HUES64 (cell line): ENCODE measurements around the gene TAF1C.

ENCODE experiments used
- H3K27ac ChIP-seq: 2 replicates; pipeline ENCODE4 v1.7.0; 2013; ENCODE audit warnings: low read depth, low read length, inconsistent platforms
- H3K27me3 ChIP-seq: 2 replicates; pipeline ENCODE4 v1.6.1; 2013; ENCODE audit warnings: mild to moderate bottlenecking, low read length; ENCODE audit not compliant: insufficient read depth
- H3K36me3 ChIP-seq: 2 replicates; pipeline ENCODE4 v1.6.1; 2013; ENCODE audit warnings: mild to moderate bottlenecking, low read length; ENCODE audit not compliant: insufficient read depth
- H3K4me1 ChIP-seq: 2 replicates; pipeline ENCODE4 v1.6.1; 2013; ENCODE audit warnings: mild to moderate bottlenecking, low read length, moderate library complexity; ENCODE audit not compliant: insufficient read depth
- H3K4me3 ChIP-seq: 2 replicates; pipeline ENCODE4 v1.5.1; 2013; ENCODE audit warnings: mild to moderate bottlenecking, low read length, moderate library complexity
- H3K9ac ChIP-seq: 2 replicates; pipeline ENCODE4 v1.6.1; 2013; ENCODE audit warnings: mild to moderate bottlenecking, low read depth, low read length
- H3K9me3 ChIP-seq: 2 replicates; pipeline ENCODE4 v1.6.1; 2013; ENCODE audit warnings: low read depth, low read length; ENCODE audit not compliant: insufficient read depth
- WGBS: fragments of 150-250, 120-280 bp; methylation state at CpG from one replicate; pipeline ENCODE4 v1.1.7; 2013; ENCODE audit warnings: missing lambda C conversion rate; 5-methylcytosine and 5-hydroxymethylcytosine counted together

Gene TAF1C

GRCh38 chr16:84175350-84176081 is 11.3 kb downstream of the TAF1C start:
- H3K27ac ChIP-seq: no peak overlapping the region
- H3K4me3 ChIP-seq: no peak overlapping the region
- no peaks in the 10 kb centered on the region for H3K4me1 ChIP-seq
- peaks cover 27% of the 10 kb centered on the region for H3K36me3 ChIP-seq
- no peaks in the 10 kb centered on the region for H3K27me3 ChIP-seq
- H3K9me3 ChIP-seq: no peaks in the 10 kb centered on the region
- 69% methylated on average over 10 of the region's 10 CpGs for WGBS
- no peak overlapping the region for H3K9ac ChIP-seq

GRCh38 chr16:84174396-84174795 is 12.5 kb downstream of the TAF1C start:
- 92% methylated on average over 11 of the region's 11 CpGs for WGBS
- no peak overlapping the region for H3K27ac ChIP-seq
- no peak overlapping the region for H3K4me3 ChIP-seq
- no peak overlapping the region for H3K9ac ChIP-seq
- peaks cover 18% of the 10 kb centered on the region for H3K36me3 ChIP-seq
- H3K4me1 ChIP-seq: no peaks in the 10 kb centered on the region
- no peaks in the 10 kb centered on the region for H3K9me3 ChIP-seq
- no peaks in the 10 kb centered on the region for H3K27me3 ChIP-seq

GRCh38 chr16:84169765-84170310 is 17.0 kb downstream of the TAF1C start:
- Histone ChIP-seq H3K4me3 (no peak overlapping the region), H3K4me1 (no peaks in the 10 kb centered on the region), H3K27me3 (peaks cover 1% of the 10 kb centered on the region; the same call in 1 of the 2 replicates), H3K9ac (no peak overlapping the region), H3K27ac (no peak overlapping the region), H3K9me3 (no peaks in the 10 kb centered on the region), H3K36me3 (no peaks in the 10 kb centered on the region)
- 87% methylated on average over 11 of the region's 11 CpGs for WGBS

GRCh38 chr16:84166796-84167695 is 19.8 kb downstream of the TAF1C start:
- 88% methylated on average over 13 of the region's 13 CpGs for WGBS

GRCh38 chr16:84165746-84166145 is 21.1 kb downstream of the TAF1C start:
- H3K36me3 ChIP-seq: no peaks in the 10 kb centered on the region
- H3K4me3 ChIP-seq: no peak overlapping the region
- 89% methylated on average over 7 of the region's 7 CpGs for WGBS
- H3K9me3 ChIP-seq: no peaks in the 10 kb centered on the region
- no peak overlapping the region for H3K9ac ChIP-seq
- no peak overlapping the region for H3K27ac ChIP-seq
- H3K4me1 ChIP-seq: no peaks in the 10 kb centered on the region
- peaks cover 3% of the 10 kb centered on the region; the same call in 1 of the 2 replicates for H3K27me3 ChIP-seq

More at GRCh38 chr16:84166796-84167695, 19.8 kb downstream of the TAF1C start:
- Histone ChIP-seq H3K4me1 (no peaks in the 10 kb centered on the region), H3K36me3 (no peaks in the 10 kb centered on the region), H3K9ac (no peak overlapping the region), H3K9me3 (no peaks in the 10 kb centered on the region), H3K4me3 (no peak overlapping the region), H3K27ac (no peak overlapping the region), H3K27me3 (peaks cover 3% of the 10 kb centered on the region; the same call in 1 of the 2 replicates)

- no peak overlapping the region for H3K4me3 ChIP-seq
- 83% methylated on average over 3 of the region's 3 CpGs for WGBS
- H3K27me3 ChIP-seq: peaks cover 3% of the 10 kb centered on the region; the same call in 1 of the 2 replicates
- H3K9me3 ChIP-seq: no peaks in the 10 kb centered on the region
- no peaks in the 10 kb centered on the region for H3K4me1 ChIP-seq
- no peaks in the 10 kb centered on the region for H3K36me3 ChIP-seq
- H3K9ac ChIP-seq: no peak overlapping the region
- no peak overlapping the region for H3K27ac ChIP-seq
Measured at GRCh38 chr16:84161801-84162200, 25.1 kb downstream of the TAF1C start.

DNA sequence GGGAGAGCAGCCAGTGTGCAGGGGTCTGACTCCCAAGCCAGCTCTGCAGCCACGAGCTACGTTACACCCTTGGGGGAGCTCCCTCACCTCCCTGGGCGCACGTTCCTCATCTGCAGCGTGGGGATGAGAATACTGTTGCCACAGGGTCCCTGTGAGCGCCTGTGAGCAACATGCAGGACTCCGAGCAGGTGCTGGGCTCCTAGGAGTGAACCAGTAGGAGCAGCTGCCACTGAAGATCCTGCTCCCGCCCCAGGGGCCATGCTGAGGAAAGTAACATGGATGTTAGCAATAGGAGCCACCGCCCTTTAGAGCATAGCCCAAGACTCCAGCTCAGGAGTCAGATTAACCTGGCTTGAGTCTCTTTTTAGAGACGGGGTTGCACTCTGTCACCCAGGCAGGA is 25.8 kb downstream of the TAF1C start:
- H3K9ac ChIP-seq: no peak overlapping the region
- H3K4me3 ChIP-seq: no peak overlapping the region
- no peaks in the 10 kb centered on the region for H3K4me1 ChIP-seq
- H3K27ac ChIP-seq: no peak overlapping the region
- peaks cover 3% of the 10 kb centered on the region; the same call in 1 of the 2 replicates for H3K27me3 ChIP-seq
- no peaks in the 10 kb centered on the region for H3K9me3 ChIP-seq
- H3K36me3 ChIP-seq: no peaks in the 10 kb centered on the region
- 87% methylated on average over 10 of the region's 10 CpGs for WGBS

GRCh38 chr16:84159800-84160199 is 27.1 kb downstream of the TAF1C start:
- Histone ChIP-seq H3K9ac (no peak overlapping the region), H3K4me3 (no peak overlapping the region), H3K36me3 (no peaks in the 10 kb centered on the region), H3K4me1 (no peaks in the 10 kb centered on the region), H3K27ac (no peak overlapping the region), H3K27me3 (peaks cover 1% of the 10 kb centered on the region; the same call in 1 of the 2 replicates), H3K9me3 (no peaks in the 10 kb centered on the region)
- 83% methylated on average over 1 of the region's 1 CpG for WGBS

GRCh38 chr16:84159007-84159406 is 27.9 kb downstream of the TAF1C start:
- 79% methylated on average over 7 of the region's 9 CpGs for WGBS
- Histone ChIP-seq H3K4me3 (no peak overlapping the region), H3K9me3 (no peaks in the 10 kb centered on the region), H3K27me3 (no peaks in the 10 kb centered on the region), H3K4me1 (peaks cover under 1% of the 10 kb centered on the region; the same call in 1 of the 2 replicates), H3K36me3 (no peaks in the 10 kb centered on the region), H3K9ac (no peak overlapping the region), H3K27ac (no peak overlapping the region)

- no peak overlapping the region for H3K27ac ChIP-seq
- no peak overlapping the region for H3K4me3 ChIP-seq
- WGBS: 88% methylated on average over 5 of the region's 5 CpGs
- H3K9ac ChIP-seq: no peak overlapping the region
- no peaks in the 10 kb centered on the region for H3K27me3 ChIP-seq
- H3K4me1 ChIP-seq: peaks cover 8% of the 10 kb centered on the region; the same call in 1 of the 2 replicates
- no peaks in the 10 kb centered on the region for H3K36me3 ChIP-seq
- H3K9me3 ChIP-seq: no peaks in the 10 kb centered on the region
Measured at GRCh38 chr16:84156342-84156784, 30.5 kb downstream of the TAF1C start.

GRCh38 chr16:84155771-84156170 is 31.1 kb downstream of the TAF1C start:
- WGBS: 93% methylated on average over 5 of the region's 6 CpGs
- Histone ChIP-seq H3K9ac (no peak overlapping the region), H3K27me3 (no peaks in the 10 kb centered on the region), H3K36me3 (no peaks in the 10 kb centered on the region), H3K4me3 (no peak overlapping the region), H3K4me1 (peaks cover 8% of the 10 kb centered on the region; the same call in 1 of the 2 replicates), H3K9me3 (no peaks in the 10 kb centered on the region), H3K27ac (no peak overlapping the region)
